ENCODE measurements around the gene KCNK15.

DNA sequence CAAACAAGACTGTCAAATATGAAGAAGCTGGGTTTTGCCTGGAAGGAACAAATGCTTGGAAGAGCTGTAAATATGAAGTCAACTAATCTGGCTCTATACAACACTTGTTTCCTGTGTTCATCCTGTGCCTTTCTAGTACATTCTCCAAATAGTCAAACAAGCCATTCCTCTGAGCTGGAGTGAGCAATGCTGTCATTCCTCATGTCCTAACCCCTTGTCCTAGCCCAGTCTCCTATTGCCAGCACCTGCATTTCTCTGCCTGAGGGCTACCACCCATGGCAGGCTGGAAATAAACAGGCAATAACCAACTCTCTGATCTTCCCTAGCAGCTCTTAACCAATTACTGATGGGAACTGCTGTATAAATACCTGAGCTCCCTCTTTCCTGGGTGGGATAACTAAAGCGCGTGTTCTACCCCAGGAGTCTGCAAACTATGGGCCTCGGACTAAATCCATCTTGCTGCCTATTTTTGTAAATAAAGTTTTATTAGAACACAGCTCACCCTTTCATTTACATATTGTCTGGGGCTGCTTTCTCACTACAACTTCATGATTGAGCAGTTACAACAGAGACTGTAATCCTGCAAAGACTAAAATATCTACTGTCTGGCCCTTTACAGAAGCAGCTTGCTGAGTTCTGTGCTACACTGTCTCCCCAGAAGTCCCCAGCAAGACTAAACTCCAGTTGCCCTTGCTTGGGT lies 51.2 kb downstream of the KCNK15 start:
- TF ChIP-seq, protein P1, sequence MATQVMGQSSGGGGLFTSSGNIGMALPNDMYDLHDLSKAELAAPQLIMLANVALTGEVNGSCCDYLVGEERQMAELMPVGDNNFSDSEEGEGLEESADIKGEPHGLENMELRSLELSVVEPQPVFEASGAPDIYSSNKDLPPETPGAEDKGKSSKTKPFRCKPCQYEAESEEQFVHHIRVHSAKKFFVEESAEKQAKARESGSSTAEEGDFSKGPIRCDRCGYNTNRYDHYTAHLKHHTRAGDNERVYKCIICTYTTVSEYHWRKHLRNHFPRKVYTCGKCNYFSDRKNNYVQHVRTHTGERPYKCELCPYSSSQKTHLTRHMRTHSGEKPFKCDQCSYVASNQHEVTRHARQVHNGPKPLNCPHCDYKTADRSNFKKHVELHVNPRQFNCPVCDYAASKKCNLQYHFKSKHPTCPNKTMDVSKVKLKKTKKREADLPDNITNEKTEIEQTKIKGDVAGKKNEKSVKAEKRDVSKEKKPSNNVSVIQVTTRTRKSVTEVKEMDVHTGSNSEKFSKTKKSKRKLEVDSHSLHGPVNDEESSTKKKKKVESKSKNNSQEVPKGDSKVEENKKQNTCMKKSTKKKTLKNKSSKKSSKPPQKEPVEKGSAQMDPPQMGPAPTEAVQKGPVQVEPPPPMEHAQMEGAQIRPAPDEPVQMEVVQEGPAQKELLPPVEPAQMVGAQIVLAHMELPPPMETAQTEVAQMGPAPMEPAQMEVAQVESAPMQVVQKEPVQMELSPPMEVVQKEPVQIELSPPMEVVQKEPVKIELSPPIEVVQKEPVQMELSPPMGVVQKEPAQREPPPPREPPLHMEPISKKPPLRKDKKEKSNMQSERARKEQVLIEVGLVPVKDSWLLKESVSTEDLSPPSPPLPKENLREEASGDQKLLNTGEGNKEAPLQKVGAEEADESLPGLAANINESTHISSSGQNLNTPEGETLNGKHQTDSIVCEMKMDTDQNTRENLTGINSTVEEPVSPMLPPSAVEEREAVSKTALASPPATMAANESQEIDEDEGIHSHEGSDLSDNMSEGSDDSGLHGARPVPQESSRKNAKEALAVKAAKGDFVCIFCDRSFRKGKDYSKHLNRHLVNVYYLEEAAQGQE (IDR thresholded peaks at IDR 0.05; ENCODE audit: low read depth, low read length) = no peak
- TF ChIP-seq HDAC2 (IDR thresholded peaks at IDR 0.05) (no peak), EZH2 (IDR thresholded peaks at IDR 0.05; ENCODE audit: borderline replicate concordance, control insufficient read depth, low read depth, low read length) (no peak), KLF5 (IDR thresholded peaks at IDR 0.05; ENCODE audit: partially characterized antibody) (no peak), POLR2AphosphoS5 (IDR thresholded peaks at IDR 0.05; ENCODE audit: low read length) (no peak), POLR2A (IDR thresholded peaks at IDR 0.05; ENCODE audit: low read depth, low read length) (no peak), SIN3A (IDR thresholded peaks at IDR 0.05; ENCODE audit: low read depth, low read length) (no peak), NFIC (IDR thresholded peaks at IDR 0.05; ENCODE audit: low read depth, low read length) (no peak)
- TF ChIP-seq, protein P2, sequence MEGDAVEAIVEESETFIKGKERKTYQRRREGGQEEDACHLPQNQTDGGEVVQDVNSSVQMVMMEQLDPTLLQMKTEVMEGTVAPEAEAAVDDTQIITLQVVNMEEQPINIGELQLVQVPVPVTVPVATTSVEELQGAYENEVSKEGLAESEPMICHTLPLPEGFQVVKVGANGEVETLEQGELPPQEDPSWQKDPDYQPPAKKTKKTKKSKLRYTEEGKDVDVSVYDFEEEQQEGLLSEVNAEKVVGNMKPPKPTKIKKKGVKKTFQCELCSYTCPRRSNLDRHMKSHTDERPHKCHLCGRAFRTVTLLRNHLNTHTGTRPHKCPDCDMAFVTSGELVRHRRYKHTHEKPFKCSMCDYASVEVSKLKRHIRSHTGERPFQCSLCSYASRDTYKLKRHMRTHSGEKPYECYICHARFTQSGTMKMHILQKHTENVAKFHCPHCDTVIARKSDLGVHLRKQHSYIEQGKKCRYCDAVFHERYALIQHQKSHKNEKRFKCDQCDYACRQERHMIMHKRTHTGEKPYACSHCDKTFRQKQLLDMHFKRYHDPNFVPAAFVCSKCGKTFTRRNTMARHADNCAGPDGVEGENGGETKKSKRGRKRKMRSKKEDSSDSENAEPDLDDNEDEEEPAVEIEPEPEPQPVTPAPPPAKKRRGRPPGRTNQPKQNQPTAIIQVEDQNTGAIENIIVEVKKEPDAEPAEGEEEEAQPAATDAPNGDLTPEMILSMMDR (IDR thresholded peaks at IDR 0.05 in 2 of 3, conservative IDR thresholded peaks at IDR 0.05 in 1 of 3; ENCODE audit: control insufficient read depth in 2 of 3, extremely low read depth in 1 of 3, insufficient read depth in 1 of 3, low read depth in 3 of 3, low read length in 3 of 3) = no peak
- TF ChIP-seq, protein P3, sequence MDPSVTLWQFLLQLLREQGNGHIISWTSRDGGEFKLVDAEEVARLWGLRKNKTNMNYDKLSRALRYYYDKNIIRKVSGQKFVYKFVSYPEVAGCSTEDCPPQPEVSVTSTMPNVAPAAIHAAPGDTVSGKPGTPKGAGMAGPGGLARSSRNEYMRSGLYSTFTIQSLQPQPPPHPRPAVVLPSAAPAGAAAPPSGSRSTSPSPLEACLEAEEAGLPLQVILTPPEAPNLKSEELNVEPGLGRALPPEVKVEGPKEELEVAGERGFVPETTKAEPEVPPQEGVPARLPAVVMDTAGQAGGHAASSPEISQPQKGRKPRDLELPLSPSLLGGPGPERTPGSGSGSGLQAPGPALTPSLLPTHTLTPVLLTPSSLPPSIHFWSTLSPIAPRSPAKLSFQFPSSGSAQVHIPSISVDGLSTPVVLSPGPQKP (IDR thresholded peaks at IDR 0.05; ENCODE audit: low read depth, low read length) = no peak
